WI38 (cell line): ENCODE data around the gene HAVCR1.
"Not testable (repeated sequence)": the region's sequence is repeated elsewhere in the genome, so short reads cannot be mapped to it uniquely, and the experiment has no call there.

Source experiments
- H3K4me3 ChIP-seq: 2 replicates; pipeline ENCODE4 v1.5.1; 2011; ENCODE audit warnings: low read depth, mild to moderate bottlenecking, control low read depth, low read length
- CTCF ChIP-seq: IDR thresholded peaks from 2 replicates; pipeline ENCODE4 v1.5.1; 2012; ENCODE audit warnings: low read depth, mild to moderate bottlenecking, control low read depth, low read length

HAVCR1 gene

GRCh38 chr5:157022024-157022423 is 36.9 kb downstream of the HAVCR1 start:
- no peak for TF ChIP-seq CTCF
- H3K4me3 ChIP-seq: no peak overlapping the region

- H3K4me3 ChIP-seq: no peak overlapping the region
- no peak for TF ChIP-seq CTCF
Observed at GRCh38 chr5:157020511-157021222, 38.2 kb downstream of the HAVCR1 start.

GRCh38 chr5:157020002-157020401 is 38.9 kb downstream of the HAVCR1 start:
- no peak overlapping the region for H3K4me3 ChIP-seq
- no peak for TF ChIP-seq CTCF

GRCh38 chr5:157014143-157014542 is 44.8 kb downstream of the HAVCR1 start:
- not testable (repeated sequence) for H3K4me3 ChIP-seq

GRCh38 chr5:157006262-157006661 is 52.7 kb downstream of the HAVCR1 start:
- no peak overlapping the region for H3K4me3 ChIP-seq
- TF ChIP-seq CTCF: no peak

- no peak overlapping the region for H3K4me3 ChIP-seq
- no peak for TF ChIP-seq CTCF
Observed at GRCh38 chr5:157004893-157005551, 53.9 kb downstream of the HAVCR1 start.

GRCh38 chr5:156991714-156992113 is 67.2 kb downstream of the HAVCR1 start:
- TF ChIP-seq CTCF: no peak
- no peak overlapping the region for H3K4me3 ChIP-seq

- TF ChIP-seq CTCF: no peak
- H3K4me3 ChIP-seq: no peak overlapping the region
Observed at GRCh38 chr5:156984064-156984463, 74.9 kb downstream of the HAVCR1 start.
